Measurements from ENCODE around the gene HYAL3.

The HYAL3 gene

DNA sequence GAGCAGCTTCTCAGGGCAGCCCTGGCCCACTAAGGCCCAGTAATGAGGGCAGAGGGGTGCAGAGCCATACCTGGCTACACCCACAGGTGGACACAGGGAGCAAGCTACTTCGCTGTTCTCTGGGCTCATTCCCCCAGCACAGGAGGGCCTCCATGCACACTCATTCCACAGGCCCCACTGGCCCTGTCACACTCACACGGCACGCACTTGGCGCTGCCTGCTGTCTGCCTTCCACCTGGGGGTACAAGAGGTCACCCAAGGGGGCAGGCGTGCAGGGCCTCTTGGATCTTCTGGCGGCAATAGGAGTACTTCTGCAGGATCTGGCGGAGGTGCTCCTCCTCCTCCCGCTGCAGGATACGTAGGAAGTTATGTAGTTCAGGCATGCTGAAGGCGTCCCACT is 31.1 kb upstream of the HYAL3 start:
- DNase-seq (ENCODE audit: low spot score): no peak

DNA sequence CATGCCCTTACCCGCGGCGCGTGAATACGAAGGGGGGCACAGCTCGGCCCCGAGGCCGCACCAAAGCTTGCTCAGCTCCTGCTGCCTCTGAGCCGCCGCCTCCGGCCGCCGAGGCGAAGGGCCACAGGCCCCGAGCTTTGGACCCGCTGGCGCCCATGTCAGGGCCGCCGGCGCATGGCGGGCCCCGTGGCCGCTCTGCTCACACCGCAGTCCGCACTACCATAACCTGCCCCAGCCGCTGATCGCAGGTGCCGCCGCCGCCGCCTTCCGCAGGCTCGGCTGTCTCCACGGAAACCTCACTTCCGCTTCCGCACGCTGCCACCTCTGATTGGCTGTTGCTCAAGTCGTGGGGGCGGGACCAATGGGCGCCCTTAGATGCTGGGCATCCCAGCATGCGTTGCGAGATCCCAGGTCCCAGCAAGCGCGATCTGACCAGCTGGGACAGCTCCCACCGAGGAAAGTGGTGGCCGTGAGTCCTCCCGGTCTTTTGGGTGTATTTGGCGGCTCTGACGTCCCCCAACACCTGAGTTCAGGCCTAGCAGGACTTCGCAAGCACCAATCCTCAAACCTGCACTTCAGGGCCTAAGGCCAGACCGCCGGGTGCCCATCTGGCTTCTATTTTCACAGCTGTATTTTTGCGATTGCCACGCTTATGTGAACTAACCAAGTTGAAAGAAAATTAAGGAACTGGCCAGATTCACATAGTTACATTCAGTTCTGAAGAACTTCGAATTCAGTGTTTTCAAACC is 28.9 kb upstream of the HYAL3 start, which contains the start of gene TUSC2:
Gene TUSC2 (minus strand): TSS at position 281 of the 749 bp plus-strand sequence. CDS start 124 bp downstream, at position 157.
- DNase-seq (ENCODE audit: low spot score): peak; percentile 97

DNA sequence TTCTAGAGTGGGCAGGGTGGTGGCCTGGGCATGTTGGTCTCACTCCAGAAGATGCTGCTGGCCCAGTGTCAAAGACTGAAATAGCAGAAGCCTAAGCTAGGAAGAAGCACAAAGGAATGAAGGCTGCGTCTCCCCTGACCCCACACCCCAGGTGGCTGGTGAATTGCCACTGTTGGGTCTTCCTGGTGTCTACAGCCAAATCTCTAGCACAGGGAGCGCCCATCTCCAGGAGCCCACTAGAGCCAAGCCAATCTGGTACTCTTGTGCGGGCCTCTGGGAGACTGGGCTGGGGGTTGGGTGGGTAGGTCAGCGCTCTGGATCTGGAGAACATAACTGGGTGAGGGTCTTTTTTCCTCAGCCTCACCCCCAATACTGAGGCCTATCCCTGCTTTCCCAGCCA is 27.9 kb upstream of the HYAL3 start:
- no peak for DNase-seq (ENCODE audit: low spot score)

- DNase-seq (ENCODE audit: low spot score): no peak
Observed at GRCh38 chr3:50326182-50326541, 27.0 kb upstream of the HYAL3 start.

DNA sequence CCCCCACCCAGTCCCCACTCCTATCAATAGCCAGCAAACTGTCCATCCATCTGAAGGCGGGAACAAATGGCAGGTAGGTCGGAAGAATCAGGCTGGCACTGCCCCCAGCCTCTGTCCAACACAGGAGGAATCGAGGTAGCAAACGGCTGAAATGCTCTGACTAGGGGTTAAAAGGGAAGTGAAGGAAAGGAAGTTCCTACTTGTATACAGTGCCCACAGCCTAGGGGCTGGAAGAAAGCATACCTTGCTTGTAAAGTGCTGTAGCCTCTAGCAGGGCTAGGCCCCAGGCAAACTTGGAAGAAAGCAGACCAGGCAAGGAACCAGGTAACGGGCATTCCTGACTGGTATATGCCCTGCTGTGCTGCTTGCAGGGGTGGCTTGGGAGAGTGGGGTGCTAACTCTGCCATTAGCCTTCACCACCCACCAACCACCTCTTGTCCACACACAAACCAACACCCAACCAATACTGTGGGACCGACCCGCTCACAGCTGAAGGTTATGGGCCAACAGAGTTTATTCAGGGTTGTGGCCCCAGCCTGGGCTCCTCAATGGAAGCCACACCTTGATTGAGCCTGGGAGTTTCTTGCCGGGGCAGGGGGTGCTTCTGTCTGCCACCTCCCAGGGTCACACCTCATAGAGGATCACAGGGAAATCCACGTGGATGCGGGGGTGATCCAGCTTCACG is 26.4 kb upstream of the HYAL3 start:
- DNase-seq (ENCODE audit: low spot score): no peak

DNA sequence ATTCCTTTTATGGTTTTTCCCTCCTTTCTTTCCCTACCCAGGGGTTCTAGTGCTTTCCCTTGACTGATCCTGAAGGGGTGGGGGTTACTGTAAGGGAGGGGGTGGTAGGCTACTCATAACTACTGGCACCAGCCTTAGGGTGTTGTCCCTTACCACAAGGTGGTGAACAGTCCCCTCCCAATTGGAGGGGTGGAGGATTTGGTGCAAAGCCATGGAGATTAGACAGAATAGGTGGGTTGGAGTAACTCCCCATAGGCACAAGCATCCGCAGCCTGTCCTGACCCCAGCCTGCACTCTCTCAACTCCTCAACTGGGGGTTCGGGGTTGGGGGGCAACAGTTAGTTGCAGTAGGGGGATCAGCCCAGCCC is 25.9 kb upstream of the HYAL3 start:
- DNase-seq (ENCODE audit: low spot score): no peak

DNA sequence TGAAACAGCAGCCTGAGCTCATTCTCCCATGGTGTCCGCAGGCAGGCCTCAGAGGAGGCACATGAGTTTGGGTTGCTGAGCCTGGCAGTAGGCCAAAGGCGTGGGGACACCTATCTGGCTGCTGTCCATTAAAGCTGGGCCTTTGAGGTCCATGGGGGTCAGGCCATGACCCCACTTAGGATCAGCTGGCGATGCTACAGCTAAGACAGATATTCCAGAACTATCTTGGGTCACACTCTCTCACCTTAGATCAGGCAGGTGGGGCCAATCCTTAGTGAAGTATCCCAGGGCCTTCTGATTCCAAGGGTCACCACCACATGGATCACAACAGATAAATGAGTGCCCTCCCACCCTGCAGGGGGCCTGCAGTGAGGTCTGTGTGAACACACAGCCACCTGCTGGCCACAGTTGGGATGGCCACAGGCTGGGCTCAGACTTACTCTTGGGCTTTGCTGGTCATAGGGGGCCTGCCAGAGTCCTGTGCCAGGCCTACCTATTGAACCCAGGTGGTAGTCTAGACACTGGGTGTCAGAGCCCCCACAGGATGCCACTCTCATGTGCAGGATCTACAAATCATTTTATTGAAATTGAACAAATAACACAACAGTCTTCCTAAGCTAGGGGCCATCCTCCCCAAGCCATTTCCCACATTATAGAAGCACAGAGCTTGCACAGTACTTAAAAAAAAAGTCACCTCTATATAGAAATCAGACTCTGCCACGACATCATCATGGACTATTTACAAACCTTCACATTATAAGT is 25.3 kb upstream of the HYAL3 start:
- peak; percentile 64 for DNase-seq (ENCODE audit: low spot score)

- no peak for DNase-seq (ENCODE audit: low spot score)
Observed at GRCh38 chr3:50323614-50324199, 24.5 kb upstream of the HYAL3 start.

- DNase-seq (ENCODE audit: low spot score): no peak
Observed at GRCh38 chr3:50323092-50323600, 23.9 kb upstream of the HYAL3 start.

GRCh38 chr3:50322386-50323091 is 23.3 kb upstream of the HYAL3 start, which contains the start of gene HYAL2:
Gene HYAL2 (minus strand): TSS chr3:50322745. CDS start chr3:50320489, 2,256 bp downstream.
- DNase-seq (ENCODE audit: low spot score): no peak

GRCh38 chr3:50322115-50322385 is 22.8 kb upstream of the HYAL3 start:
- DNase-seq (ENCODE audit: low spot score): no peak

DNA sequence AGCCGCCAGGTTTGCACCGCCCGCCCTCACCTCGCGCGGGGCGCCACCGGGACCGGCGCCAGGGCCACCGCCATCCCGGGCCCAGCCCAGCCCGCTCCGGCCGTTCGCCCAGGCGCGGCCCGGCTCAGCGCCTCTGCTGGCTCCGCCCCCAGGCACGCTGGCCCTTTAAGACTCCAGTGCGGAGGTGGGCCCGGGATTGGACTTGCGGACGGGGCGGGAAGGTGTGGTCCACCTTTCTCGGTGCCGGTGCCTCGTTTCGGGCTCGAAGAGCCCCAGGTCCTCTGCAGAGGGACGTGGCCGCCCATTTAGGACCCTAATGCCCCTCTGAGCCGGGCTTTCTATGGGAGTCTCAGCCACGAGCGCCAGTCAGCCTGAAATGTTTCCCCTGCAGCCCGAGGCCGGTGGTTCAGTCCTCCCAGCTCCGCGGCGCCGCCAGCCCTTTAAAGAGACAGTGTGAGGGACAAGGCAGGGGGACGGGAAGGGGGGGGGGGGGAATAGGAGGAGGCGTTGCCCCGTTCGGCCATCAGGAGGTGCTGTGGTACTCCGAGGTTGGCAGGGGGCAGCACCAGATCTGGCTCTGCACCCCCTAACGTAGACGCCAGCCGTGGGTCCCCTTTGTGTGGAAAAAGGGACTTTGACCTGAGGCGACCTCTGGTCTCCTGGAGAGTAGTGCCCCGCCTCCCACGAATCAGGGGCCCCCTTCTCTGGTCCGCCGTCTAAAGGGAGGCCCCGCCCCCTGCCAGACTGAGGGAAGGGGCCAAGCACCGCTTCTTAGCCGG is 22.3 kb upstream of the HYAL3 start:
- peak; percentile 84 for DNase-seq (ENCODE audit: low spot score)

DNA sequence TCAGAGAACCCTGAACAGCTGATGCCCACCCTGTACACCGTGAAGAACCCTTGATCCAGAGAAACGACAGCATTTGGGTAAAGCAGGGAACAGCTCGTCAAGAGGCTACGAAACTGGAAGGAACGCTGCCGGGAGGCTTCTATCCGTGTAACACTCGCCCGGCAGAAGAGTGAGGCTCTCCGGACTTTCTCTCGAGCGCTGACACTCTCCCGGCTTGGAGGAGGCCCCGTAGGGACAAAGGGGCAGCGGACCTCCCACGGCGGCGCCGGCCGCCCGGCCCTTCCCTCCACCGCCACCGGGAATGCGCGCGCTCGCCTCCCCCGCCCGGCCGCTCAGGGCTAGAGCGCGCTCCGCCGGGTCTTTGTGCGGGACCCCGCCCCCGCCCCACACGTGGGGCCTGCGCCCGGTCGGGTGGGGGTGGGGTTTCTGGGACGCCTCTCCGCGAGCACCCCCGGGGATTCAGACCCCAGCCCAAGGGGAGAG is 21.7 kb upstream of the HYAL3 start:
- DNase-seq (ENCODE audit: low spot score): peak; percentile 55

DNA sequence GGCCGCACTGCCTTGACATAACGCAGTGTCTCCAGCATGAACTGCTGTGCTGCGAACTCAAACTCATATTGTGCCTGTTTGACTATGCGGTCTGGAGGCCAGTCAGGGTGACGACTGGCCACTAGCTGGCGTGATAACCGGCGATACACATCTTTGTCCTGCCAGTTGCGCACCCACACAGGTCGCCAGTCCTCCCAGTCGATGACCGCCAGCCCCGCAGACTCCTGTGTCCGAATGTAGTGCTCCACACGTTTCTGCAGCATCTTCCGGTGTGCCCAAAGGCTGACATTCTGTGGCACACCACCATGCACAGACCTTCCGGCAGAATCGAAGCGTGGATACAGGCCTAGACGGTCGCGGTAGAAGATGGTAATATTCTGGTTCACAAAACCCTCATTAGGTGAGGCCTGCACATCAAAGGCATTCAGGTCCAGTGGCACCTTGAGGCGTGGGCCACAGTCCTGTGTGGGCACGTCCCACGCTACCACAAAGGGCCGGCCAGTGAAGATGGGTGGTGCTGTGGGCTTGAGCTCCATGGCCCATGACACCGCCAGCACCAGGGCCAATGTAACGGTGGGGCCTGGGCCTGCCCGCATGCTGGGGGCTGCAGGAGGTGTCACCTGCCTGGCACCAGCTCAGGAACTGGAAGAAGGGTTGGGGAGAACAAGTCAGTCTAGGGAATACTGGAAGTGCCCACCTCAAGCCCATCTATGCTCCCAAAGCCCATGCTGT is 20.9 kb upstream of the HYAL3 start:
- no peak for DNase-seq (ENCODE audit: low spot score)

GRCh38 chr3:50319181-50319893 is 20.1 kb upstream of the HYAL3 start:
- DNase-seq (ENCODE audit: low spot score): no peak

DNA sequence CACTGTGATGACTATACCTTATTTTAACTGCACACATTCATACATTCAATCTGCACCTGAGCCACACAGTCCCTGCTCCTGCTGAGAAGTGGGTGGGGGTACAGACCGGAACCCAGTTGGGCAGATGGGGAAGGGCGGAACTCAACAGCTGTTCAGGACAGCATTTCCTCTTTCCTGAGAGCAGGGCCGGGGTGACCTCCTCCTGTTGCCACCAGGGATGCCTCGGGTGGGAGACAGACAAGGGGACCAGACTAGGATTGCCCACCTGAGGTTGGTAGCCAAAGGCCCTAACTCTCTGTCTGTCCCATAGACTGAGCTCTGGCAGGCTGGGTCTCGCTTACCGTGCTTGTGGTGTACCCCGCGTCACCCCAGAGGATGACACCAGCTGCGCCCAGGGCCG is 19.4 kb upstream of the HYAL3 start:
- no peak for DNase-seq (ENCODE audit: low spot score)

GRCh38 chr3:50318163-50318562 is 19.0 kb upstream of the HYAL3 start:
- no peak for DNase-seq (ENCODE audit: low spot score)

DNA sequence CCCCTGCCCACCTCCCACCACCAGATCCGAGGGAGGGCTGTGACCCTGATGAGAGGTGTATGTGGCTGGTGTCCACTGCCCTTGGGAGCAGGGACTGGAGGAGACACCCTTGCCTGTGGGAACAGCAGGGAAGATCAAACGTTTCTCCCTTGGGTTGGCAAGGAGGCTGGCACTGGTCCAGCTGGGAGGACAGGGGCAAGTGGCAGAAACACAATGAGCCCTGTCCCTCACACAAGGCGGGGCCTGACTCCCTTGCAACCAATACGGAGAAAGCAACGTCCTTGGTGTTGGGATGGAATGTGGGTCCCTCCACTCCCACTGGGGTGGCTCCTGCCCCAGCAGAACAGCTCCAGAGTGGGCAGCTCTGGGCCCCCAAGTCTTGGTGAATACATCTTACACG is 18.1 kb upstream of the HYAL3 start:
- DNase-seq (ENCODE audit: low spot score): no peak

DNA sequence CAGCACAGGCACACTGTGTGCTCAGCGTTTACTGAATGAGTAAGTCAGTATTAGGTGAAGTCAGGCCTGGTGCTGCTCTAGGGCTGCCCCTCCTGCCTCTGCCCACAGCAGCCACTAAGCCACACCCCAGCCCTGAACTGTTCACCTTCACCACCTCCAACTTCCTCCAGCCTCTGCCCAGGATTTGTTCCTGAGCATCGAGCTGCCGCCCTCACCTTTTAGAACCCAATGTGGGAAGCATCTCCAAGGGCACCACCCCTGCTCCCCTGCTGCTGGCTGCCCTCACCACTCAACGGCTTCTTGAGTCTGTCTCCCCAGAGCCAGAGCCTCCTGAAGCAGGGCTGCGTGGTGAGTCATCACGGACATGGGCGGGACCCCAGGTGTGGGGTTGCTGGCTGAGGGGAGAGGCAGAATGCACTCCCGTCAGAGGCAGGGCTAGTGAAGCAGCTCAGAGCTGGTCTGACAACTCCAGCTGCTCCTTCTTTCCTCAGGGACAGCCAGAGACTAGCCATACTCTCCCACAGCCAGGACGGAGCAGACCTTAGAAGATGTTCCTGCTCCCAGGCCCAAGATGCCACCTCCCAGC is 17.5 kb upstream of the HYAL3 start:
- DNase-seq (ENCODE audit: low spot score): peak; percentile 61

Measured in activated CD4-positive, alpha-beta T cell treated with anti-CD3 and anti-CD28 coated beads, Interleukin-2, Interleukin-4, amounts not matched to agents 100 ng/mL and 50 ng/mL, durations not matched to agents 16 hours and 8 hours (primary cell).